GM21367 (cell line): ENCODE measurements around the gene CD59.
"Not testable (repeated sequence)": the region's sequence is repeated elsewhere in the genome, so short reads cannot be mapped to it uniquely, and the experiment has no call there.

Experiments
- ATAC-seq: cut with Tn5 transposase; IDR thresholded peaks from one replicate; pipeline ENCODE4 v1.9.1; 2021; ENCODE audit not compliant: unreplicated experiment

The CD59 gene

GRCh38 chr11:33668951-33669596 is 67.1 kb downstream of the CD59 start:
- ATAC-seq, result no peak

DNA sequence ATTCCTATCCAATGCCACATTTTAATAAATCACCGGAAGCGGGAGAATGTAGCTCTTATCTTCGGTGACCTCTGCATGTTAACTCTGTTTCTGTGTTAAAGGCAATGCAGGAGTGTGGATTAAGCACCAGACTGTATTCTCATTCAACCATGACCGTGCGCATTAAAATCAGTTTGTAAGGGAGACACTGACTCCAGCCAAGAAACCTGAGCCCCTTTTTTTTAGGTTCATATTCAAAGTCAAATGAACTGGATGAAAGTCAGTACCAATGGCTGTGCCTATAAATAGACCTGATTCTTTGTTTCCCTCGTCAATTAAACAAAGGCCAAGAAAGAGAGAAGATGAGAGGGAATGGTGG is 67.8 kb downstream of the CD59 start:
- no peak for ATAC-seq

DNA sequence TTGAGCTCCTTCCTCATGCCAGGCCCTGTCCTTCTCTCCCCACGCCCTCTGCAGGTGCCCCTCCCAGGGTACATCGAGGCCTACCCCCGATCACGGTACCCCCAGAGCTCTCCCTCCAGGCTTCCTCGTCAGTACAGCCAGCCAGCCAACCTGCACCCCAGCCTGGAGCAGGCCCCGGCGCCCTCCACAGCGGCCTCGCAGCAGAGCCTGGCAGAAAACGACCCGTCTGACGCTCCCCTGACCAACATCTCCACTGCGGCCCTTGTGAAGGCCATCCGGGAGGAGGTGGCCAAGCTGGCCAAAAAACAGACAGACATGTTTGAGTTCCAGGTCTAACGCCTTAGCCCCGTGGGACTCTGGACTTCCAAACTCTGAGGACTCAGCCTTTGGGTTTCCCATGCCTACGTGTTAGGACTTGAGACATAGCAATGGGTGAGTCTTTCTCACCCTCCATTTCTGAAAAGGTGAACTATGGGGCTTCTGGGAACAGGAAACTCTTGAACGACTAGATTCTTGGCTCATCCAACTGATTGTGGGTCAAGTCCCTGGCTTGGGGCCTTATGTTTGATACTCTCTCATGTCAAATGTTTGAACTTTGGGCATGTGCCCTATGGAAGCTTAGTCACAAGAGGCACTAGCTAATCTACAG is 68.3 kb downstream of the CD59 start:
- no peak for ATAC-seq

DNA sequence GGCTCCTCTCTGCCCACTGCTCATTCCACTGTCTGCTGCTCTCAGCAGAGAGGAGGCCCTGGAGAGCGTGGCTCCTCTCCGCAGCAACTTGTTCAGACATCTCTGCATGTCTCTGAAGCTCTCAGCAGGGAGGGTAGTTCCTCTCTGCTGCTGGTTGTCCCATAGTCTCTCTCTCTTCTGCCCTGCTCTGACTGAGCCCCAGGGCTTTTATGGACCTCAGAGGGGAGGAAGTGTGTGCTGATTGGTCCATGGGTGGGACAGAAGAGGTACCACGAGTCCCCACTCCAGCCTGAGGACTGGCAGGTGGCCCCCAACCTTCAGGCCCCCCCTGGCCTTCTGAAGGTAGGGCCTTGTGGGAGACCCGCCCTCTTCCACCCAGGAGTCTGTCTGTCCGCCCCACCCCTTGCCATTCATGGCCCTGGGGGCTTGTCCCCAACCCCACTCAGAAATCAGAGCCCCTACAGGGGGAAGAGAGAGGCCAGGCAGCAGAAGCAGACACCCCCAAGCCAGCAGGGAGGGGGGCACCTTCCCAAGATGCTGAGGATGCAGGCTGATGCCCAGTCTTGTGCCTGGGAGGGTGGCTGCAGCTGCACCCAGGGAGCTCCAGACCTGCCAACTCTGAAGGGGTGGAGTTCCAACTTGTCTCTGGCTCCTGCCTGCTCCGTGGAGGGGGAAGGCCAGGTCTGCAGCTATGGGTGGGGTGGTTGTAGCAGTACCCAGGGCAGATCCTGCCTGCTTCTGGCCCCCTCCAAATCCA is 70.7 kb downstream of the CD59 start:
- ATAC-seq, result no peak

DNA sequence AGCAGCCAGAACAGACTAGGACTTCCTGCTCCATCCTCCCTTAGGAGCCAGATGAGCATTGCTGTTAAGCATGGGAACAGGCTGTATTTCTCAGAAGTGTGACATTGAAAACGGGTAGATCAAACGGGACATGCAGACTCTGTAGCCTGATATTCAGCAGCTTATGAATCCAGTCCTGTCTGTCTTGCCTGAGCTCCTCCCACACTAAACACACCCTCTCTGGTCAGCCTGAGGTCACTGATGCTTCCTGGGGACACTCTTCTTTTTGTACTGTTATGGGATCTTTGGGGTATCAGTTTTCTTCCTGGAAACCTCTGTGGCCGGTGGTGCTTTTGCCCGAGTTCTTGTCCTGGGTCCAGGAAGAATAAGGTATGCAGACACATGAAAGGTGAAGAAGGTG is 71.4 kb downstream of the CD59 start:
- no peak for ATAC-seq

GRCh38 chr11:33664166-33664565 is 72.1 kb downstream of the CD59 start:
- no peak for ATAC-seq

DNA sequence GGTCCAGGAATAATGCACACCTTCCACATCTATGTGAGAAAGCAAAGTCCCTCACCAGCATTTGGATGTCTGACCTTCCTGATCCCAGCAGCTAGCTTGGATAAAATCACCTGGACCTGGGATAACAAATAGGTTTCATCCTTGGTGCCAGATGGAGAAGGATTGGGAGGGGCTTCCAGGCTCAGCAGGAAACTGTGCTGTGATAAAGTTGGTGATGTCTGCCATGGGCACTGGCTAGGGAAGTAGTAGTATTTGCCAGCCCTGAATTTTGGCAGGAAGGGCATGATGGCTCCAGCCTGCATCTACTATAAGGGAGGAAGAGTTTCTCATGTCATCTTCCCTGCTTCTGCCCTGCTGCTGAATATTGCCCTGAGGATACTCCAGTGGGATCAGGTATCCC is 73.1 kb downstream of the CD59 start:
- ATAC-seq, result no peak

- not testable (repeated sequence) for ATAC-seq
Measured at GRCh38 chr11:33661526-33661925, 74.7 kb downstream of the CD59 start.

GRCh38 chr11:33660962-33661361 is 75.3 kb downstream of the CD59 start:
- ATAC-seq, result no peak

- ATAC-seq, result no peak
Measured at GRCh38 chr11:33659370-33660139, 76.7 kb downstream of the CD59 start.

GRCh38 chr11:33658195-33658900 is 77.9 kb downstream of the CD59 start:
- no peak for ATAC-seq

DNA sequence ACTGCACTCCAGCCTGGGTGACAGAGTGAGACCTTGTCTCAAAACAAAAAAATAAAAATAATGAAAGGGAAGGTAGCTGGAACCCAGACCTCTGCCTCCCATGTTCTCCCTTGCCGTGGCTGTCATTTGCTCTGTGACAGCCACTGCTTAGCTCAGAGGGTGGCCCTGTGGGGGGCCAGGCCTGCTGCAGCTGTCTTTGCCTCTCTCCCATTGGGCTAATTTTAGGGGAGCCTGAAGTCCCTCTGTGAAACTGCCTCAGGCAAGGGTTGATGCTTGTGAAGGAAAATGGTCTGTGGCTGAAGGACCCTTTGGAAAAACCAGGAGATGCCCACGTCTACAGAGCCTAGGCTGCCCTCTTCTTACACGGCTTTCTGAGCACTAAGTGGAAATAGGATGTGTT is 78.5 kb downstream of the CD59 start:
- no peak for ATAC-seq

- ATAC-seq, result no peak
Measured at GRCh38 chr11:33656768-33657167, 79.5 kb downstream of the CD59 start.

DNA sequence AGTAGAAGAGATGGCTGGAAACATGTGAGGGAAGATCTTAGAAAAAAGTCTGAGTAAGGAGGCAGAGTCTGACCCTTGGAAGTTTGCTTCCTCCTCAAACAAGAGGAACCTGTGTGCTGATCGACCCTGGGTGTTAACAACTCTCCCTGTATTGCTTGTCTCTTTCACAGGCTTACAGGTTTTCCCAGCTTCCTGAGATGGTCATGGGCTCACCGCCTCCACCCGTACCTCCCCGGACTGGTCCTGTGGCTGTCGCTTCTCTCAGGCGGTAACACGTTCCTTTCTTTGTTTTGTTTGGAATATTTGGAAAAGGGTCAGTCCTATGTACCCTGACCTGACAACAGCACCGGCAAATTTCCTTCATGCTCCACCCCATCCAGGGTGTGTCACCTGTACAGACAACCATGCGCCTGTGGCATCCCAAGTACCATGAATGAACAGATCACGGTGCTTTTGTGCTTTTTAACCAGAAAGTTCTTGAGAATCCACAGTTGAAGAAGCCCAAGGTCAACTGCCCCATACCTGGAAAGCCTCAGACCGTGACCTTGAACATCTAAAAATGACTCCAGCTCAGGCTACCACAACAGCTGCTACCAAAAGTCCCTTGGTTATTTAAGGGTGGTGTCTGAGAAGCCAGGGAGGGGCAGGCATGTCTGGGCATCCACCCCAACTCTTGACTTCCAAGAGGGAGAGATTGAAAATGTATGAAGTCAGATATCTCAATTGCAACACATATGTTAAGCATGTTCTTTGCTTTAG is 80.2 kb downstream of the CD59 start:
- ATAC-seq, result no peak

GRCh38 chr11:33654594-33654993 is 81.6 kb downstream of the CD59 start:
- no peak for ATAC-seq
